Measurements from ENCODE around the gene CDON.

CDON gene

DNA sequence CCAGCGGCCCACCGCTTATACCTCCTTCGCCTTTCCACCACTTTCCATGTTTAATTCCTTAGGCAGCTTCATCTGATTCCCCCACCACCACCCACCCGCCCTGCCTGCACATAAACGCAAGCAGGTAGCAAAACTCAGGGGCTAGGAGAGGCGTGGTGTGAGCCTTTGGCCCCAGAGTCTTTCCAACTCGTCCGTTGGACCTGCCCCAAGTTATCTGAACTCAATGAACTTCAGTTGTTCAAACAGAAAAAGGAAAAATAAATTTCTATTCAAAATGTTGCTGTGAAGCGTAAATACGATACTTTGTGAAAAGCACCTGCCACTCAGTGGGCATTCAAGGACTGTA lies 814 bp upstream of the CDON start:
- TF ChIP-seq SPI1 (IDR thresholded peaks at IDR 0.05; ENCODE audit: low read depth, low read length) (no peak), TAF1 (IDR thresholded peaks at IDR 0.05; ENCODE audit: low read depth, low read length) (no peak), POLR2AphosphoS5 (IDR thresholded peaks at IDR 0.05; ENCODE audit: low read depth, low read length) (no peak), POLR2A (IDR thresholded peaks at IDR 0.05; ENCODE audit: low read depth, low read length) (no peak), PAX5 (IDR thresholded peaks at IDR 0.05; ENCODE audit: insufficient read depth, low read length, severe bottlenecking) (no peak), POU2F2 (IDR thresholded peaks at IDR 0.05; ENCODE audit: low read depth, low read length) (no peak)
- no peak for DNase-seq (ENCODE audit: insufficient read length, low spot score)
- no peak for FAIRE-seq

DNA sequence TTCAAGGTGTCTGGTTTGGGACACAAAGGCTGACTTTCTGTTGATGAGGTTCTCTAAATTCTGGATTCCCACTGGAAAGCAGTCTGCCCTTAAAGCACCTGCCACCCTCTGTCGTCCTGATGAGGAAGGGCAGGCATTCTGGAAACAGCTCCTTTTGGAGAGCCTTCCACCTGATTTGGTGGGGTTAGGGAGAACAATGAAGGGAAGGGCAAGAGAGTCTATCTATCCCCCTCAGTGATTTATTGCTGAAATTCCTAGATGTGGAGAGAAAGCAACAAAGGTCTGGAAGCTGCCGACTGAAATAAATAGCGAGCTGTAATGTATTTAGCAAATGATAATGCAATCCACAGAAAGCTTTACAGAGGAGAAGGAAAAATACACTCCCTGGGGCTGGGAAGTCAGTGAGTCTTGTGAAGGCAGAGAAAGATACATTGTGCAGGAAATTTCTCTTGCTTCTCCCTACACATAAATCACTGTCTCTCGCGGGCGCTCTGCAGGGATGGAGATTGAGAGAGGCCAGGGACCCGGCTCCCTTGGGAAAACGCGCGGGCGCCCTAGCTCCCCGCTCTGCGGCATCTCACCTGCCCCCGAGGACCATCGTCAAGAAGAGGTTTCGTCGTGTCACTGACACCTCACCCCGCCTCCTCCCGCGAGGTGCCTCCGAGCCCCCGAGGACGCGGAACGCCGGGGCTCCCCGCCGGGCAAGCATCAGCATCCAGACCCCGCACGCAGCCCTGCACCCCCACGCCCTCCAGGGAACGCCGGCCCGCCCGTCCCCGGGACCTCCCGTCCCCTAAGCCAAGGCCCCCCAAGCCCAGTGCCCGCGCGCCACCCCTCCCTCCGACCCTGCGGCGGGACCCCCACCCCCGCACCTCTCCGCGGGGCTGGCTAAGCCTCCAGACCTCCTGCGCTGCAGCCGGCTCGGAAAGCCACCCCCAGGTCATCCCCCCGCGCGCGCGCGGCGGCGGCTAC lies 673 bp downstream of the CDON start:
- TF ChIP-seq PAX5 (IDR thresholded peaks at IDR 0.05; ENCODE audit: insufficient read depth, low read length, severe bottlenecking) (no peak), TAF1 (IDR thresholded peaks at IDR 0.05; ENCODE audit: low read depth, low read length) (no peak)

GRCh38 chr11:126060757-126061171 lies 1.9 kb downstream of the CDON start:
- no peak for TF ChIP-seq POLR2AphosphoS5 (IDR thresholded peaks at IDR 0.05; ENCODE audit: low read depth, low read length)
- TF ChIP-seq POLR2A (IDR thresholded peaks at IDR 0.05; ENCODE audit: low read depth, low read length) = no peak
- TF ChIP-seq SPI1 (IDR thresholded peaks at IDR 0.05; ENCODE audit: low read depth, low read length) = no peak
- TF ChIP-seq PAX5 (IDR thresholded peaks at IDR 0.05; ENCODE audit: insufficient read depth, low read length, severe bottlenecking) = no peak
- TF ChIP-seq POU2F2 (IDR thresholded peaks at IDR 0.05; ENCODE audit: low read depth, low read length) = no peak
- TF ChIP-seq TAF1 (IDR thresholded peaks at IDR 0.05; ENCODE audit: low read depth, low read length) = no peak
- FAIRE-seq (no peak), DNase-seq (ENCODE audit: insufficient read length, low spot score) (no peak)

More for the DNA sequence above, 673 bp downstream of the CDON start:
- DNase-seq (ENCODE audit: insufficient read length, low spot score) (no peak), FAIRE-seq (no peak)

- DNase-seq (ENCODE audit: insufficient read length, low spot score) = no peak
- no peak for FAIRE-seq
- TF ChIP-seq TAF1 (IDR thresholded peaks at IDR 0.05; ENCODE audit: low read depth, low read length) = no peak
Observed at GRCh38 chr11:126059238-126059781, 3.4 kb downstream of the CDON start.

GRCh38 chr11:126058105-126058874 lies 4.4 kb downstream of the CDON start:
- FAIRE-seq (no peak), DNase-seq (ENCODE audit: insufficient read length, low spot score) (no peak)
- TF ChIP-seq TAF1 (IDR thresholded peaks at IDR 0.05; ENCODE audit: low read depth, low read length) (no peak), PAX5 (IDR thresholded peaks at IDR 0.05; ENCODE audit: insufficient read depth, low read length, severe bottlenecking) (no peak), SPI1 (IDR thresholded peaks at IDR 0.05; ENCODE audit: low read depth, low read length) (no peak), POU2F2 (IDR thresholded peaks at IDR 0.05; ENCODE audit: low read depth, low read length) (no peak), POLR2AphosphoS5 (IDR thresholded peaks at IDR 0.05; ENCODE audit: low read depth, low read length) (no peak), POLR2A (IDR thresholded peaks at IDR 0.05; ENCODE audit: low read depth, low read length) (no peak)

DNA sequence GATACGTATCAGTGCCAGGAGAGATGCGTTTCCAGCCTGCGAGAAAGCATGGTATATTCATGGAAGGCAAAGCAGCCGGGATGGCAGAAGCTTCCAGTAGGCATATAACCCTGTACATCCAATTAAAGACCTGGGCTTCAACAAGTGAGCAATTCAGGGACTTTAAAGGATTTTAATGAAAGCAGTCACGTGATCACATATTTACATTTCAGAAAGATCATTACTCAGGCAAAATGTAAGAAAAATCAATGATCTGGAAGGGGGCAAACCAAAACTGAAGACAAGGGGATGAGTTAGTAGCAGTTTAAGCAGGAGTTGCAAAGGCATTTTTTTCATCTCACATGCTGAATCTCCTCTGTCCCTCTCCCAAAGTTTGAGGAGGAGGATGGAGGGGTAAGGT lies 7.8 kb downstream of the CDON start:
- FAIRE-seq (no peak), DNase-seq (ENCODE audit: insufficient read length, low spot score) (no peak)
- no peak for TF ChIP-seq POU2F2 (IDR thresholded peaks at IDR 0.05; ENCODE audit: low read depth, low read length)
- no peak for TF ChIP-seq TAF1 (IDR thresholded peaks at IDR 0.05; ENCODE audit: low read depth, low read length)
- TF ChIP-seq POLR2AphosphoS5 (IDR thresholded peaks at IDR 0.05; ENCODE audit: low read depth, low read length) = no peak
- no peak for TF ChIP-seq POLR2A (IDR thresholded peaks at IDR 0.05; ENCODE audit: low read depth, low read length)
- no peak for TF ChIP-seq PAX5 (IDR thresholded peaks at IDR 0.05; ENCODE audit: insufficient read depth, low read length, severe bottlenecking)
- TF ChIP-seq SPI1 (IDR thresholded peaks at IDR 0.05; ENCODE audit: low read depth, low read length) = no peak

GRCh38 chr11:126054408-126054807 lies 8.3 kb downstream of the CDON start:
- FAIRE-seq (no peak), DNase-seq (ENCODE audit: insufficient read length, low spot score) (no peak)
- TF ChIP-seq POU2F2 (IDR thresholded peaks at IDR 0.05; ENCODE audit: low read depth, low read length) (no peak), TAF1 (IDR thresholded peaks at IDR 0.05; ENCODE audit: low read depth, low read length) (no peak), POLR2AphosphoS5 (IDR thresholded peaks at IDR 0.05; ENCODE audit: low read depth, low read length) (no peak), PAX5 (IDR thresholded peaks at IDR 0.05; ENCODE audit: insufficient read depth, low read length, severe bottlenecking) (no peak), SPI1 (IDR thresholded peaks at IDR 0.05; ENCODE audit: low read depth, low read length) (no peak), POLR2A (IDR thresholded peaks at IDR 0.05; ENCODE audit: low read depth, low read length) (no peak)

DNA sequence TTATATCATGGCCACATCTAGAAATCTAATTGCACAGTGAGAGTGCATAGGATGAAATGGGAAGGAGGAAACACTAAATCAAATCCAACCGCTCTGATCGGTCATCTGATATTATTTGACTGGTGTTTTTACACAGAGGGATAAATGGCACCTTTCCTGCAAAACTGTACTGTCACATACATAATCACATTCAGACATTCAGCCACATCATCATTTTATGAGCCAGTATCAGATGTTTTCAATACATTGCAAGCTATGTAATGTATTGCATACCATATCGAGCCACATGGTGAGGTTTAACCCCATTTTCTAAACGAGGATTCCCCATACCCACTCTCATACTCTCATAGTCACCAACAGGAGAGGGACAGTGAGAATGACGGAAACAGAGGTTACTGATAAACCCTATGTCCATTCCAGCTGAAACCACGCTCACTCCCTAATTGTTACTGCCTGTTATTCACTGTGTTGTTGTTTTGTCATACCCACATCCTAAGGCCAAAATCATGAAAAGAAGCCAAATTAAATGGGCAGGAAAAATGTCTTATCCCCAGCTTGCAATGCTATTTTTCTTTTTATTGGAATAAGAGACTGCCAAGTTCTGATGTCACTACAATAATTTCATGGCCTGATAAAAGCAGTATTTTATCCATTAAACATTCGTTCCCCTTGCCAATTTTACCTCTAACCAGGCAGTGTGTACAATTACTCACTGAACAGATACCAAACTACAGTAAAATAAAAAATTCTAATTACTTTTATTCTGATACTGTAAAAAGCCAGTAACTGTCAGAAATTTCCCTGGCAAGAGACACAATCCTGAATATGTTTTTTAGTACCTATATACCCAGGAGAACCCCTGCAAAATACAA lies 9.0 kb downstream of the CDON start:
- TF ChIP-seq POLR2A (IDR thresholded peaks at IDR 0.05; ENCODE audit: low read depth, low read length) = no peak
- TF ChIP-seq POLR2AphosphoS5 (IDR thresholded peaks at IDR 0.05; ENCODE audit: low read depth, low read length) = no peak
- TF ChIP-seq TAF1 (IDR thresholded peaks at IDR 0.05; ENCODE audit: low read depth, low read length) = no peak
- no peak for FAIRE-seq
- no peak for DNase-seq (ENCODE audit: insufficient read length, low spot score)

DNA sequence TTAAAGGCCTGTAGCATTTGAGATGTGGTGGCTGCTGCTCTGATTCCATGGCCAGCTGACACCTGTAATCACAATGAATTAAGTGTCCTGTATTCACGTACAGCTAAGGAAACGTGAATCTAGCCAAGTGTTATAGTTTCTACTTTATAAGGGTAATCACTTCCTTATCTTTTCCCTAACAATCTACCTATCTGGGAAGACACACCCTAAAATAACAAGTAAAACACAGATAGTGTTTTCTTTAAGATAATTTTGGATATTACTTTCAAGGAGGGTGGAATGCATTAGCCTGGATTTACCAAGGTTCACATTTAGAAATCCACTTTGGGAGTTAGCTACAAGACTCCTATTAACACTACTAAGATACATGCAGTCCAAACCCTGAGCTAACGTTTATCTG lies 11.5 kb downstream of the CDON start:
- no peak for TF ChIP-seq POU2F2 (IDR thresholded peaks at IDR 0.05; ENCODE audit: low read depth, low read length)
- no peak for TF ChIP-seq POLR2A (IDR thresholded peaks at IDR 0.05; ENCODE audit: low read depth, low read length)
- no peak for TF ChIP-seq POLR2AphosphoS5 (IDR thresholded peaks at IDR 0.05; ENCODE audit: low read depth, low read length)
- TF ChIP-seq TAF1 (IDR thresholded peaks at IDR 0.05; ENCODE audit: low read depth, low read length) = no peak
- no peak for TF ChIP-seq SPI1 (IDR thresholded peaks at IDR 0.05; ENCODE audit: low read depth, low read length)
- no peak for TF ChIP-seq PAX5 (IDR thresholded peaks at IDR 0.05; ENCODE audit: insufficient read depth, low read length, severe bottlenecking)
- FAIRE-seq = no peak

More for the DNA sequence above, 11.5 kb downstream of the CDON start:
- no peak for DNase-seq (ENCODE audit: insufficient read length, low spot score)

Data from GM12891 (cell line).